Measurements from ENCODE around the gene SLC13A2. TPM values are rescaled to one million over a fixed set of nuclear protein-coding genes. Genes with fewer than 3 reads are reported as not detected.
"Not testable (repeated sequence)": the region's sequence is repeated elsewhere in the genome, so short reads cannot be mapped to it uniquely, and the experiment has no call there.

The SLC13A2 gene
- total RNA-seq, 1 donor from 2014 or later: not detected

- H3K4me3 Mint-ChIP-seq (ENCODE audit: unreplicated experiment): no peak overlapping the region
- no peak for TF ChIP-seq CTCF (IDR thresholded peaks at IDR 0.05)
- H3K9me3 Mint-ChIP-seq (ENCODE audit: unreplicated experiment): no peaks in the 10 kb centered on the region
- no peak for DNase-seq (ENCODE audit: extremely low spot score, unreplicated experiment)
- no peaks in the 10 kb centered on the region for H3K36me3 Mint-ChIP-seq (ENCODE audit: unreplicated experiment)
- no peak overlapping the region for H3K27ac Mint-ChIP-seq (ENCODE audit: unreplicated experiment)
- peaks cover 63% of the 10 kb centered on the region for H3K27me3 Mint-ChIP-seq (ENCODE audit: unreplicated experiment)
- no peaks in the 10 kb centered on the region for H3K4me1 Mint-ChIP-seq (ENCODE audit: unreplicated experiment)
These were observed 5.9 kb upstream of the SLC13A2 start for GRCh38 chr17:28467456-28468025.

- not testable (repeated sequence) for DNase-seq (ENCODE audit: extremely low spot score, unreplicated experiment); H3K9me3 Mint-ChIP-seq (ENCODE audit: unreplicated experiment); H3K4me1 Mint-ChIP-seq (ENCODE audit: unreplicated experiment); H3K27ac Mint-ChIP-seq (ENCODE audit: unreplicated experiment); H3K4me3 Mint-ChIP-seq (ENCODE audit: unreplicated experiment); H3K36me3 Mint-ChIP-seq (ENCODE audit: unreplicated experiment)
- peaks cover 60% of the 10 kb centered on the region for H3K27me3 Mint-ChIP-seq (ENCODE audit: unreplicated experiment)
These were observed 5.3 kb upstream of the SLC13A2 start for GRCh38 chr17:28468033-28468735.

GRCh38 chr17:28468781-28469180 is 4.7 kb upstream of the SLC13A2 start:
- H3K4me1 Mint-ChIP-seq (ENCODE audit: unreplicated experiment): no peaks in the 10 kb centered on the region
- no peak overlapping the region for H3K27ac Mint-ChIP-seq (ENCODE audit: unreplicated experiment)
- H3K27me3 Mint-ChIP-seq (ENCODE audit: unreplicated experiment): peaks cover 60% of the 10 kb centered on the region

GRCh38 chr17:28469376-28469775 is 4.1 kb upstream of the SLC13A2 start:
- Mint-ChIP-seq H3K27me3 (ENCODE audit: unreplicated experiment) (peaks cover 65% of the 10 kb centered on the region), H3K4me1 (ENCODE audit: unreplicated experiment) (no peaks in the 10 kb centered on the region), H3K9me3 (ENCODE audit: unreplicated experiment) (no peaks in the 10 kb centered on the region), H3K4me3 (ENCODE audit: unreplicated experiment) (no peak overlapping the region), H3K27ac (ENCODE audit: unreplicated experiment) (no peak overlapping the region), H3K36me3 (ENCODE audit: unreplicated experiment) (no peaks in the 10 kb centered on the region)
- no peak for TF ChIP-seq CTCF (IDR thresholded peaks at IDR 0.05)
- DNase-seq (ENCODE audit: extremely low spot score, unreplicated experiment): no peak

More at GRCh38 chr17:28468781-28469180, 4.7 kb upstream of the SLC13A2 start:
- no peak for DNase-seq (ENCODE audit: extremely low spot score, unreplicated experiment)
- TF ChIP-seq CTCF (IDR thresholded peaks at IDR 0.05): no peak
- Mint-ChIP-seq H3K4me3 (ENCODE audit: unreplicated experiment) (no peak overlapping the region), H3K9me3 (ENCODE audit: unreplicated experiment) (no peaks in the 10 kb centered on the region), H3K36me3 (ENCODE audit: unreplicated experiment) (no peaks in the 10 kb centered on the region)

- H3K9me3 Mint-ChIP-seq (ENCODE audit: unreplicated experiment): no peaks in the 10 kb centered on the region
- H3K4me3 Mint-ChIP-seq (ENCODE audit: unreplicated experiment): no peak overlapping the region
- no peaks in the 10 kb centered on the region for H3K4me1 Mint-ChIP-seq (ENCODE audit: unreplicated experiment)
- peaks cover 71% of the 10 kb centered on the region for H3K27me3 Mint-ChIP-seq (ENCODE audit: unreplicated experiment)
- DNase-seq (ENCODE audit: extremely low spot score, unreplicated experiment): no peak
- H3K36me3 Mint-ChIP-seq (ENCODE audit: unreplicated experiment): no peaks in the 10 kb centered on the region
- H3K27ac Mint-ChIP-seq (ENCODE audit: unreplicated experiment): no peak overlapping the region
- no peak for TF ChIP-seq CTCF (IDR thresholded peaks at IDR 0.05)
These were observed 3.1 kb upstream of the SLC13A2 start for GRCh38 chr17:28470266-28470913.

Measured in osteocyte (in vitro differentiated cells).